GM18511 (cell line): ENCODE results near the gene ZC3H7B.
"Not testable (repeated sequence)": the region's sequence is repeated elsewhere in the genome, so short reads cannot be mapped to it uniquely, and the experiment has no call there.

Experiments
- ATAC-seq: cut with Tn5 transposase; IDR thresholded peaks from one replicate; pipeline ENCODE4 v1.9.1; 2021; ENCODE audit warnings: mild to moderate bottlenecking, moderate library complexity; ENCODE audit not compliant: unreplicated experiment

The ZC3H7B gene

GRCh38 chr22:41301085-41302020, at the start of gene ZC3H7B:
Gene ZC3H7B, plus strand, starts transcription at chr22:41301525. Its CDS starts 19,136 bp downstream, at chr22:41320661.
- peak; percentile 89 for ATAC-seq

GRCh38 chr22:41252365-41252764, 49.0 kb upstream of the ZC3H7B start:
- ATAC-seq: no peak

DNA sequence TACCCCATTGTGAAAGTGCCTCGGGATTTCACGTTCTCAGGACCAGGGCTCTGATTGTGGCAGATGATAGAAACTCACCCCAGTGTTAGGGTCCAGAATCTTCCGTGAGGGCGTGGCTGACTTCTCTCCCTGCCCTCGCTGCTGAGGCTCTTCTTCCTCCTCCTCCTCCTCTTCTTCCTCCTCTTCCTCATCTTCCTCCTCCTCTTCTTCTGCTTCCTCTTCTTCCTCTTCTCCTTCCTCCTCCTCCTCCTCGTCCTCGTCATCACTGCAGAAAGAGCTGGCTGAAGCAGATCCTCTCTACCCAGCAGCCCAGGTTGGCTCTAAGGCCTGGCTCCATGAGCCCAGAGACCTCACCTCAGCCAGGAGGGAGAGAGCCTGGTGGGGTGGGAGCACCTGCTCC, 47.1 kb upstream of the ZC3H7B start:
- no peak for ATAC-seq

GRCh38 chr22:41256254-41257253, 44.8 kb upstream of the ZC3H7B start:
- ATAC-seq: no peak

DNA sequence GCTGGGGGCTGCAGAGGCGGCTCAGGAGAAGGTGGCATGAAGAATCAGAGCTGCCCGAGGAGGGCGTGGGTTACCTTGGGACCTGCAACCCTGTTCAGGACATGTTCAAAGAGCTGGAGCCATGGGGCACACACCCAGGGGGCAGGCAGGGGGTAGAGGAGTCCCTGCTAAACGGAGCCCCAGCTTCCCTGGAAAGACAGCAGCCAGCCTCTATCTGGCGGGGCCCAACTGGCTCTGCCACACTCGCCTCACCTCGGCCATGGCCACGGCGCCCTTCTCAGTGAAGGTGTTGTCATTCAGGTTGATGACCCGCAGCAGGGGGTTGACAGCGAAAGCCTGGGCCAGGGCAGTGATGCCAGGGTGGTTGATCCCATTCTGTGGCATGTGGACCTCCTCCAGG, 43.6 kb upstream of the ZC3H7B start:
- ATAC-seq: no peak

DNA sequence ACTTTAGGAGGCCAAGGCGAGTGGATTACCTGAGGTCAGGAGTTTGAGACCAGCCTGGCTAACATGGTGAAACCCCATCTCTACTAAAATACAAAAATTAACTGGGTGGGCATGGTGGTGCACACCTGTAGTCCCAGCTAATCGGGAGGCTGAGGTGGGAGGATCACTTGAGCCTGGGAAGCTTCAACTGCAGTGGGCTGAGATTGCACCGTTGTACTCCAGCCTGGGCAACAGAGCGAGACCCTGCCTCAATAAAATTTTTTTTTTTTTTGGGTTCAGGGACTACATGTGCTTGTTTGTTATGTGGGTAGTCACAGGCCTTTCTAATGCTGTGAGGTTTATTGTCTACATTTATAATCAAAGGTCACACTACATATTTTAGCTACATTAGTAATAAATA, 41.6 kb upstream of the ZC3H7B start:
- not testable (repeated sequence) for ATAC-seq

- no peak for ATAC-seq
These were observed 40.5 kb upstream of the ZC3H7B start for GRCh38 chr22:41260871-41261270.

DNA sequence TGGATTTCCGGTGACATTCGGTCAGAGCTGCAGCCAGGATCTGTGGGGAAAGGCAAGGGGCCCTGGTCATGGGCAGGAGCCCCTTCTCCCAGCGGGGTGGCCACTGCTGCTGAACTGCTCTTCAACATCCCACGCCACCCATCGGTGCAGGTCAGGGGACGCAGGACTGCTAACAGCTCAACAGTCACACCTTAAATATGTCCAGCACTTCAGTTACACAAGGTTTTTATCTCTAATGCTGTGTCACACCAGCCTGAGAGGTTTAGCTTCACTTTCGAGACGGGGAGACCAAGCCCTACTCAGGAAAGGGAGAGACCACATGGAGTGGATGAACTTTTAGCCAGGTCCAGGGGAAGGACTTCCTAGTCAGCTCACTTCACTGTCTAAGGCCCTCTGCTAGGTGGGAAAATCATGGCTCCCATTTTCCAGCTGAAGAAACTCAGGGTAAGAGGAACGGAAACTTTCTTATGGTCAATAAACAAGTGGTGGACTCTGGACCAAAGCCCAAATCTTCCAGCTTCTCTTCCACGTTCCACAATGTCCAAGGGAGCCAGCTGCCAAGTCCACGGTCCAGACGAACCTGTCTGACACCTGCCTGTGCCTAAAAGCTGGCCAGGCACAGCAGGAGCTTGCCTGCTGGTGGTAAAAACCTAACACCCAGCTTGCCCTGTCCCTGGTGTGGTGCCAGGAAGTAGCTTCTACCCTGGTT, 39.6 kb upstream of the ZC3H7B start:
- ATAC-seq: no peak

GRCh38 chr22:41262250-41262765, 39.0 kb upstream of the ZC3H7B start:
- no peak for ATAC-seq

- no peak for ATAC-seq
These were observed 37.6 kb upstream of the ZC3H7B start for GRCh38 chr22:41263704-41264103.

DNA sequence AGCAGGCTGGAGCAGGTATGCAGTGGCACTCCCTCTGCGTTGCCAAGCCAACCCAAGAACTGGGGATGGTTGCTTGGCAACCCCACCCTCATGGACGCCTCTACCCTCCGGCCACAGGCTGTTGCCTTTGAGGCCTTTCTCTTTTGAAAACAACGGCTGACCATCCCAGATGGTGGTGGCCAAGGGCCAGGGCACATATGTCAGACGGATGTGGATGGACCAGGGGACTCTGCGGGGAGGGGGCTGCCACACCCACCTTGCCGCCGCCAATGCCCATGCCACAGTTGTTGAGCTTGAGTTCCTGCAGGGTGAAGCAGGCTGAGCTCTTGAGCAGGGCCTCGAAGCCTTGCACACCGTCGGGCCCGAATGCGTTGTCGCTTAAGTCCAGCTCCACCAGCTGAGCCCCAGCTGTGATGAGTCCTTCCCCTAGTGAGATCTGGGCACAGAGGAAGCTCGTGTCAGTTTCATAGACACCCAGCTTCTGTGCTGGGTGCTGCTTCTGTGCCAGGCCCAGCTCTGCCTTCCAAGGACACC, 36.9 kb upstream of the ZC3H7B start:
- no peak for ATAC-seq

DNA sequence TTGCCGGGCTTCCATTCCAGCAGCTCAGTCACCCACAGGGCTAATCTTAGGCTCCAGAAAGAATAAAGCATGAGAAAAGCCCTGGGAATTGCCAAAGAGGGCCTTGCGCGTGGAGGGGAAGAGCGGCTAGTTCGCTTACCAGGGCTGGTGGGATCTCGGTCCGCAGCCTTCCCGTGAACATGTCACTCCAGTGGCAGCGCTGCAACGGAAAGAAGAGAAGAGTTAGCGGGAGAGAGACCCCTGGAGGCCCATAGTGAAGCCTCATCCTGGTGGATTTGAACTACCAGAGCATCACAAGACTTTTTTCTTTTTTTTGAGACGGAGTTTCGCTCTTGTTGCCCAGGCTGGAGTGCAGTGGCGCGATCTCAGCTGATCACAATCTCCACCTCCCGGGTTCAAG, 33.4 kb upstream of the ZC3H7B start:
- no peak for ATAC-seq

GRCh38 chr22:41271787-41272186, 29.5 kb upstream of the ZC3H7B start:
- no peak for ATAC-seq

DNA sequence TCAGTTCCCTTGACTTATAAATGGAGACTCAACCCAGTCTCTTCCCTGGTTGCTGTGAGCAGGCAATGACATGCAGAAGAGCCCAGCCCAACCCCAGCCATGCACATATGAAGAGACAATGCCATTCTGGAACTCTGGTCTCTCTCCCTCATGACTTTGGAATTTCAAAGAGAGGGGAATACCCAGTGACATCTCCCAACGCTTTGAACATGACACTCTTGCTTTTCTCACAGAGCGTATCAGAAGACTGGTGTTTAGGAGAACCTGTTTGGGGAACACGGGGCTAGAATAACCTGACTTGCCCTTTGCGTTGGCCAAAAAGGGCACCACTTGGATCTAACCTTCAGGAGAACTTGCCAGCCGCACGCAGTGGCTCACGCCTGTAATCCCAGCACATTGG, 28.2 kb upstream of the ZC3H7B start:
- ATAC-seq: no peak

DNA sequence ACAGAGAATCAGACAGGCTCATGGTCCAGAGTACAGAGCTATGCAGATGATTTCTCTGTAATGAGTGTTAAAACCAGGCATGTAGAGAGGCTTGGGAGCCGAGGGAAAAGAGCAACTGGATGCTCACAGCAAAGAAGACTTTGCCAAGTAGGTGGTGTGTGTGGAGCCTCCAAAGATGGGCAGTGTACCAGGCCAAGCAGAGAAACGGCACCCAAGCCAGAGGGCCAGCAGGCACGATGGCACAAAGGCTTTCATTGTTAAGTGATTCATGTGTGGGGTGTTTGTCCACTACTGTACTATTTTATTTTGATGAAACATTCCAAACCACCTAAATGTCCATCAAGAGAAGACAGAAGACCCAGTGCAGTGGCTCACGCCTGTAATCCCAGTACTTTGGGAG, 26.5 kb upstream of the ZC3H7B start:
- ATAC-seq: no peak

- no peak for ATAC-seq
These were observed 21.3 kb upstream of the ZC3H7B start for GRCh38 chr22:41280065-41280464.

GRCh38 chr22:41280854-41281253, 20.5 kb upstream of the ZC3H7B start:
- no peak for ATAC-seq

- ATAC-seq: no peak
These were observed 16.9 kb upstream of the ZC3H7B start for GRCh38 chr22:41284465-41284864.

GRCh38 chr22:41285441-41285819, 15.9 kb upstream of the ZC3H7B start:
- peak; percentile 10 for ATAC-seq
